Mesendoderm (in vitro differentiated cells): ENCODE measurements around the gene MLEC.
"Not testable (repeated sequence)": the region's sequence is repeated elsewhere in the genome, so short reads cannot be mapped to it uniquely, and the experiment has no call there.

Experiments
- DNase-seq: peaks from one replicate; pipeline ENCODE4 v3.0.0; 2013
- H2AK5ac ChIP-seq: 2 replicates; pipeline ENCODE4 v1.6.1; 2013; ENCODE audit warnings: low read length, inconsistent platforms
- H2BK120ac ChIP-seq: 2 replicates; pipeline ENCODE4 v1.6.1; 2013; ENCODE audit warnings: low read depth, mild to moderate bottlenecking, low read length, moderate library complexity, mixed read lengths
- H2BK15ac ChIP-seq: replicated peaks from 2 replicates; pipeline ENCODE4 v1.6.1; 2013; ENCODE audit warnings: low read depth, mild to moderate bottlenecking, moderate library complexity
- H2BK5ac ChIP-seq: 2 replicates; pipeline ENCODE4 v1.6.1; 2013; ENCODE audit warnings: low read length, inconsistent platforms
- H3K18ac ChIP-seq: 2 replicates; pipeline ENCODE4 v1.6.1; 2013; ENCODE audit warnings: mild to moderate bottlenecking, low read length, mixed read lengths
- H3K23ac ChIP-seq: one replicate; pipeline ENCODE4 v1.6.1; 2013; ENCODE audit warnings: low read length
- H3K27ac ChIP-seq: 2 replicates; pipeline ENCODE4 v1.5.1; 2013; ENCODE audit warnings: low read depth, mild to moderate bottlenecking, inconsistent platforms, low read length, moderate library complexity
- H3K27me3 ChIP-seq: 2 replicates; pipeline ENCODE4 v1.6.1; 2013; ENCODE audit warnings: low read length, control low read depth, mild to moderate bottlenecking, inconsistent platforms; ENCODE audit not compliant: insufficient read depth, poor library complexity
- H3K36me3 ChIP-seq: 2 replicates; pipeline ENCODE4 v1.6.1; 2013; ENCODE audit warnings: low read length, inconsistent platforms; ENCODE audit not compliant: control insufficient read depth, insufficient read depth
- H3K4ac ChIP-seq: one replicate; pipeline ENCODE4 v1.6.1; 2013; ENCODE audit warnings: low read depth, mild to moderate bottlenecking, low read length, moderate library complexity
- H3K4me1 ChIP-seq: 2 replicates; pipeline ENCODE4 v1.6.1; 2013; ENCODE audit warnings: low read depth, low read length, inconsistent platforms; ENCODE audit not compliant: control insufficient read depth
- H3K4me2 ChIP-seq: 2 replicates; pipeline ENCODE4 v1.6.1; 2013; ENCODE audit warnings: low read length
- H3K4me3 ChIP-seq: 2 replicates; pipeline ENCODE4 v1.5.1; 2013; ENCODE audit warnings: mild to moderate bottlenecking, low read length
- H3K56ac ChIP-seq: one replicate; pipeline ENCODE4 v1.6.1; 2013; ENCODE audit warnings: low read length
- H3K79me1 ChIP-seq: 2 replicates; pipeline ENCODE4 v1.6.1; 2013; ENCODE audit warnings: low read length, inconsistent platforms
- H3K79me2 ChIP-seq: 2 replicates; pipeline ENCODE4 v1.6.1; 2013; ENCODE audit warnings: mild to moderate bottlenecking, low read length; ENCODE audit not compliant: control insufficient read depth, insufficient read depth
- H3K9ac ChIP-seq: 2 replicates; pipeline ENCODE4 v1.6.1; 2013; ENCODE audit warnings: low read length, inconsistent platforms
- H4K5ac ChIP-seq: one replicate; pipeline ENCODE4 v1.6.1; 2013; ENCODE audit warnings: low read length
- H4K8ac ChIP-seq: one replicate; pipeline ENCODE4 v1.6.1; 2013; ENCODE audit warnings: low read depth, mild to moderate bottlenecking, control low read depth, low read length, moderate library complexity
- WGBS: extraction: QIAGEN DNeasy Blood & Tissue Kit; methylation state at CpG from one replicate; pipeline ENCODE4 v1.1.7; 2013; ENCODE audit warnings: low lambda C conversion rate, missing lambda C conversion rate; ENCODE audit not compliant: insufficient coverage; ENCODE audit errors: extremely low coverage; 5-methylcytosine and 5-hydroxymethylcytosine counted together

MLEC gene

GRCh38 chr12:120666571-120667390 lies 20.2 kb upstream of the MLEC start:
- no peak overlapping the region for H3K9ac ChIP-seq
- no peak overlapping the region for H2AK5ac ChIP-seq
- H3K36me3 ChIP-seq, result no peaks in the 10 kb centered on the region
- H3K4me2 ChIP-seq, result no peak overlapping the region
- H2BK120ac ChIP-seq, result no peak overlapping the region
- no peak overlapping the region for H2BK5ac ChIP-seq
- H3K18ac ChIP-seq, result no peak overlapping the region
- H3K56ac ChIP-seq, result no peak overlapping the region
- no peak for DNase-seq
- WGBS, result no CpG with 5 or more reads among the region's 34 CpGs
- H3K4me1 ChIP-seq, result no peaks in the 10 kb centered on the region
- H3K79me1 ChIP-seq, result no peaks in the 10 kb centered on the region
- H3K79me2 ChIP-seq, result no peaks in the 10 kb centered on the region
- H2BK15ac ChIP-seq, result no peak overlapping the region
- H4K8ac ChIP-seq, result no peak overlapping the region
- H4K5ac ChIP-seq, result no peak overlapping the region
- no peaks in the 10 kb centered on the region for H3K27me3 ChIP-seq
- H3K23ac ChIP-seq, result no peak overlapping the region
- no peak overlapping the region for H3K4ac ChIP-seq
- H3K4me3 ChIP-seq, result no peak overlapping the region
- no peak overlapping the region for H3K27ac ChIP-seq

- Histone ChIP-seq H2BK120ac (no peak overlapping the region), H2BK5ac (no peak overlapping the region), H4K8ac (no peak overlapping the region), H3K4me2 (no peak overlapping the region), H2AK5ac (no peak overlapping the region), H3K4me3 (no peak overlapping the region), H3K27me3 (no peaks in the 10 kb centered on the region), H3K23ac (no peak overlapping the region), H3K27ac (no peak overlapping the region), H3K9ac (no peak overlapping the region), H4K5ac (no peak overlapping the region), H3K4ac (no peak overlapping the region), H3K18ac (no peak overlapping the region), H3K56ac (no peak overlapping the region), H3K79me1 (no peaks in the 10 kb centered on the region), H3K36me3 (no peaks in the 10 kb centered on the region), H2BK15ac (no peak overlapping the region), H3K4me1 (no peaks in the 10 kb centered on the region), H3K79me2 (no peaks in the 10 kb centered on the region)
- no CpG with 5 or more reads among the region's 20 CpGs for WGBS
- DNase-seq, result no peak
These were observed 18.7 kb upstream of the MLEC start for GRCh38 chr12:120668091-120668867.

GRCh38 chr12:120668868-120669840 lies 17.8 kb upstream of the MLEC start:
- no peak for DNase-seq
- H3K9ac ChIP-seq, result no peak overlapping the region
- H3K18ac ChIP-seq, result no peak overlapping the region
- no peaks in the 10 kb centered on the region for H3K4me1 ChIP-seq
- no CpG with 5 or more reads among the region's 19 CpGs for WGBS
- no peaks in the 10 kb centered on the region for H3K79me1 ChIP-seq
- no peak overlapping the region for H3K4me3 ChIP-seq
- H3K27me3 ChIP-seq, result no peaks in the 10 kb centered on the region
- H4K8ac ChIP-seq, result no peak overlapping the region
- no peak overlapping the region for H3K4ac ChIP-seq
- no peak overlapping the region for H2AK5ac ChIP-seq
- no peaks in the 10 kb centered on the region for H3K36me3 ChIP-seq
- no peak overlapping the region for H3K27ac ChIP-seq
- no peak overlapping the region for H2BK15ac ChIP-seq
- no peak overlapping the region for H3K23ac ChIP-seq
- H2BK5ac ChIP-seq, result no peak overlapping the region
- H2BK120ac ChIP-seq, result no peak overlapping the region
- H3K79me2 ChIP-seq, result no peaks in the 10 kb centered on the region
- no peak overlapping the region for H4K5ac ChIP-seq
- no peak overlapping the region for H3K4me2 ChIP-seq
- H3K56ac ChIP-seq, result no peak overlapping the region

GRCh38 chr12:120670237-120670636 lies 16.7 kb upstream of the MLEC start:
- H4K8ac ChIP-seq, H3K9ac ChIP-seq, H3K56ac ChIP-seq, H3K79me2 ChIP-seq, H3K4ac ChIP-seq, H2BK5ac ChIP-seq, H3K23ac ChIP-seq, H4K5ac ChIP-seq, H2AK5ac ChIP-seq, H3K27me3 ChIP-seq, H3K27ac ChIP-seq, H2BK120ac ChIP-seq, H2BK15ac ChIP-seq, H3K4me3 ChIP-seq, H3K79me1 ChIP-seq, DNase-seq, H3K4me1 ChIP-seq, H3K18ac ChIP-seq, H3K4me2 ChIP-seq, H3K36me3 ChIP-seq: not testable (repeated sequence)
- WGBS, result no CpG with 5 or more reads among the region's 6 CpGs

GRCh38 chr12:120670667-120671066 lies 16.3 kb upstream of the MLEC start:
- Histone ChIP-seq H3K79me1 (no peaks in the 10 kb centered on the region), H3K4ac (no peak overlapping the region), H3K56ac (no peak overlapping the region), H3K27ac (no peak overlapping the region), H3K18ac (no peak overlapping the region), H3K27me3 (no peaks in the 10 kb centered on the region), H3K79me2 (no peaks in the 10 kb centered on the region), H2BK5ac (no peak overlapping the region), H2BK15ac (no peak overlapping the region), H3K23ac (no peak overlapping the region), H2AK5ac (no peak overlapping the region), H4K8ac (no peak overlapping the region), H3K9ac (no peak overlapping the region), H3K4me1 (no peaks in the 10 kb centered on the region), H4K5ac (no peak overlapping the region), H3K4me2 (no peak overlapping the region), H3K4me3 (no peak overlapping the region), H2BK120ac (no peak overlapping the region), H3K36me3 (no peaks in the 10 kb centered on the region)
- DNase-seq, result no peak
- WGBS, result no CpG with 5 or more reads among the region's 5 CpGs
